Measurements from ENCODE around the gene SPNS2. TPM values are rescaled to one million over a fixed set of nuclear protein-coding genes. Genes with fewer than 3 reads are reported as not detected.

SPNS2 gene
- total RNA-seq, 5 donors from 2014 or later (not counting 1 experiment from before 2014, with no cell fraction given) = 0.30 to 0.75 (median 0.53) TPM

- H3K36me3 ChIP-seq (ENCODE audit: control insufficient read depth in 2 of 2, extremely low read depth in 1 of 2, insufficient read depth in 1 of 2, low read length in 1 of 2) = no peaks in the 10 kb centered on the region
- no peak overlapping the region for H3K4me3 Mint-ChIP-seq
- WGBS (ENCODE audit: insufficient coverage) = 88% methylated on average over 10 of the region's 17 CpGs
- CTCF ChIA-PET = no interaction called here
- no peak overlapping the region for H3K4me3 ChIP-seq (ENCODE audit: control insufficient read depth in 1 of 2, extremely low read depth in 1 of 2, low read length in 1 of 2)
- ATAC-seq (replicated peaks in 1 of 4) (no peak), DNase-seq (no peak)
- peaks cover 0 to 5% (median 1%) of the 10 kb centered on the region in 3 donors for H3K4me1 Mint-ChIP-seq
- H3K27me3 ChIP-seq (replicated peaks in 1 of 2; ENCODE audit: control insufficient read depth in 2 of 2, extremely low read depth in 1 of 2, insufficient read depth in 2 of 2, low read length in 1 of 2) = peaks cover 0 to 42% of the 10 kb centered on the region in 2 experiments
- H3K9me3 ChIP-seq = no peaks in the 10 kb centered on the region
- no peaks in the 10 kb centered on the region for H3K9me3 Mint-ChIP-seq
- peaks cover 7 to 11% of the 10 kb centered on the region in 2 donors for H3K27me3 Mint-ChIP-seq
- no peak overlapping the region for H3K27ac ChIP-seq (ENCODE audit: low read length)
- POLR2A ChIA-PET = no interaction called here
- no peak overlapping the region for H3K27ac Mint-ChIP-seq
- no peaks in the 10 kb centered on the region for H3K36me3 Mint-ChIP-seq
- H3K4me1 ChIP-seq (ENCODE audit: control insufficient read depth in 1 of 2, extremely low read depth in 1 of 2, insufficient read depth in 2 of 2, low read length in 2 of 2) = no peaks in the 10 kb centered on the region
Observed at GRCh38 chr17:4531988-4532736, 33.5 kb downstream of the SPNS2 start.

GRCh38 chr17:4532860-4533522 is 34.3 kb downstream of the SPNS2 start:
- DNase-seq = no peak
- Histone ChIP-seq H3K27me3 (replicated peaks in 1 of 2; ENCODE audit: control insufficient read depth in 2 of 2, extremely low read depth in 1 of 2, insufficient read depth in 2 of 2, low read length in 1 of 2) (peaks cover 0 to 42% of the 10 kb centered on the region in 2 experiments), H3K4me1 (ENCODE audit: control insufficient read depth in 1 of 2, extremely low read depth in 1 of 2, insufficient read depth in 2 of 2, low read length in 2 of 2) (no peaks in the 10 kb centered on the region), H3K27ac (ENCODE audit: low read length) (no peak overlapping the region), H3K36me3 (ENCODE audit: control insufficient read depth in 2 of 2, extremely low read depth in 1 of 2, insufficient read depth in 1 of 2, low read length in 1 of 2) (no peaks in the 10 kb centered on the region), H3K9me3 (no peaks in the 10 kb centered on the region), H3K4me3 (ENCODE audit: control insufficient read depth in 1 of 2, extremely low read depth in 1 of 2, low read length in 1 of 2) (no peak overlapping the region)
- peaks cover 0 to 5% (median 1%) of the 10 kb centered on the region in 3 donors for H3K4me1 Mint-ChIP-seq
- H3K27me3 Mint-ChIP-seq = peaks cover 7 to 11% of the 10 kb centered on the region in 2 donors
- no peak for ATAC-seq (replicated peaks in 1 of 4)
- no peaks in the 10 kb centered on the region for H3K9me3 Mint-ChIP-seq
- no peak overlapping the region for H3K4me3 Mint-ChIP-seq
- POLR2A ChIA-PET = no interaction called here
- H3K36me3 Mint-ChIP-seq = no peaks in the 10 kb centered on the region
- WGBS (ENCODE audit: insufficient coverage) = 89% methylated on average over 22 of the region's 33 CpGs
- H3K27ac Mint-ChIP-seq = no peak overlapping the region
- CTCF ChIA-PET = no interaction called here

- Histone ChIP-seq H3K9me3 (no peaks in the 10 kb centered on the region), H3K4me3 (ENCODE audit: control insufficient read depth in 1 of 2, extremely low read depth in 1 of 2, low read length in 1 of 2) (no peak overlapping the region), H3K27me3 (replicated peaks in 1 of 2; ENCODE audit: control insufficient read depth in 2 of 2, extremely low read depth in 1 of 2, insufficient read depth in 2 of 2, low read length in 1 of 2) (peaks cover 0 to 42% of the 10 kb centered on the region in 2 experiments), H3K27ac (ENCODE audit: low read length) (no peak overlapping the region), H3K4me1 (ENCODE audit: control insufficient read depth in 1 of 2, extremely low read depth in 1 of 2, insufficient read depth in 2 of 2, low read length in 2 of 2) (no peaks in the 10 kb centered on the region), H3K36me3 (ENCODE audit: control insufficient read depth in 2 of 2, extremely low read depth in 1 of 2, insufficient read depth in 1 of 2, low read length in 1 of 2) (peaks cover 0 to 5% of the 10 kb centered on the region in 2 donors)
- no peak overlapping the region for H3K27ac Mint-ChIP-seq
- ATAC-seq (replicated peaks in 1 of 4) (peak in 1 of 4 experiments; percentile 19), DNase-seq (no peak)
- peaks cover 0 to 5% (median 1%) of the 10 kb centered on the region in 3 donors for H3K4me1 Mint-ChIP-seq
- WGBS (ENCODE audit: insufficient coverage) = 55% methylated on average over 17 of the region's 23 CpGs
- no peaks in the 10 kb centered on the region for H3K36me3 Mint-ChIP-seq
- no peak overlapping the region for H3K4me3 Mint-ChIP-seq
- CTCF ChIA-PET = no interaction called here
- H3K9me3 Mint-ChIP-seq = no peaks in the 10 kb centered on the region
- POLR2A ChIA-PET = no interaction called here
- peaks cover 7 to 11% of the 10 kb centered on the region in 2 donors for H3K27me3 Mint-ChIP-seq
Observed at GRCh38 chr17:4533523-4534504, 35.1 kb downstream of the SPNS2 start.

DNA sequence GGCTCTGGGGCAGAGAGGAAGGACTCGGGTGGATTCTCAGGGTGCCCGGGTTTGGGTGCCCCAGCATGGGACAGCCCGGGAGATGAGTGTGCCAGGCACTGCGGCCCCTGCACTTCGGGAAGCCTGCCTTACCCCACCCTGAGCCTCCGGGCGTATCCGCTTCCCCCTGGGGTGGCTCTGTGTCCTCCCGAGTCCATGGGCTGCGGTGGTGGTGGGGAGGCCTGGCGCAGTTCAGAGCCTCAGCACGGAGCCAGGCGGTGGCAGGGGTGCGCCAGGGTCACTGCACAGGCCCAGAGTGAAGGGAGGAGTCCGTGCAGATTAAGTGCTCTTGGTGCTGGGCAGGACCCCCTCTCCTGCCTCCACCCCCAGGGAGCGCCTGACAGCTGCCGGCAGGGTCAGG is 35.8 kb downstream of the SPNS2 start:
- no peak for ATAC-seq (replicated peaks in 1 of 4)
- H3K4me1 Mint-ChIP-seq = peaks cover 0 to 5% (median 1%) of the 10 kb centered on the region in 3 donors
- ChIA-PET CTCF (interaction anchor here in 1 of 2 donors (0.6 kb wide), 1 partner anchor 524 kb away, joined by 4 read pairs; no protein-coding TSS in a partner anchor), POLR2A (no interaction called here)
- no peak overlapping the region for H3K4me3 ChIP-seq (ENCODE audit: control insufficient read depth in 1 of 2, extremely low read depth in 1 of 2, low read length in 1 of 2)
- H3K27me3 Mint-ChIP-seq = peaks cover 7 to 9% of the 10 kb centered on the region in 2 donors
- DNase-seq = no peak
- H3K4me3 Mint-ChIP-seq = no peak overlapping the region
- peaks cover 4 to 11% of the 10 kb centered on the region in 2 donors for H3K36me3 ChIP-seq (ENCODE audit: control insufficient read depth in 2 of 2, extremely low read depth in 1 of 2, insufficient read depth in 1 of 2, low read length in 1 of 2)
- H3K27ac ChIP-seq (ENCODE audit: low read length) = no peak overlapping the region
- H3K36me3 Mint-ChIP-seq = no peaks in the 10 kb centered on the region
- no peaks in the 10 kb centered on the region for H3K9me3 ChIP-seq
- peaks cover 0 to 42% of the 10 kb centered on the region in 2 experiments for H3K27me3 ChIP-seq (replicated peaks in 1 of 2; ENCODE audit: control insufficient read depth in 2 of 2, extremely low read depth in 1 of 2, insufficient read depth in 2 of 2, low read length in 1 of 2)
- WGBS (ENCODE audit: insufficient coverage) = 89% methylated on average over 12 of the region's 17 CpGs
- no peaks in the 10 kb centered on the region for H3K9me3 Mint-ChIP-seq
- no peaks in the 10 kb centered on the region for H3K4me1 ChIP-seq (ENCODE audit: control insufficient read depth in 1 of 2, extremely low read depth in 1 of 2, insufficient read depth in 2 of 2, low read length in 2 of 2)
- H3K27ac Mint-ChIP-seq = no peak overlapping the region

- no peak overlapping the region for H3K27ac Mint-ChIP-seq
- POLR2A ChIA-PET = no interaction called here
Observed at GRCh38 chr17:4534928-4535666, 36.4 kb downstream of the SPNS2 start.

More at GRCh38 chr17:4534928-4535666, 36.4 kb downstream of the SPNS2 start:
- Mint-ChIP-seq H3K4me1 (peaks cover 0 to 5% (median 1%) of the 10 kb centered on the region in 3 donors), H3K9me3 (no peaks in the 10 kb centered on the region), H3K27me3 (peaks cover 7% of the 10 kb centered on the region in 2 donors), H3K36me3 (peaks cover 4% of the 10 kb centered on the region), H3K4me3 (no peak overlapping the region)
- H3K36me3 ChIP-seq (ENCODE audit: control insufficient read depth in 2 of 2, extremely low read depth in 1 of 2, insufficient read depth in 1 of 2, low read length in 1 of 2) = peaks cover 9 to 13% of the 10 kb centered on the region in 2 donors
- WGBS (ENCODE audit: insufficient coverage) = 76% methylated on average over 19 of the region's 27 CpGs
- CTCF ChIA-PET = interaction anchor here in 1 of 2 donors (0.6 kb wide), 1 partner anchor 523 kb away, joined by 4 read pairs; no protein-coding TSS in a partner anchor
- peaks cover 0 to 42% of the 10 kb centered on the region in 2 experiments for H3K27me3 ChIP-seq (replicated peaks in 1 of 2; ENCODE audit: control insufficient read depth in 2 of 2, extremely low read depth in 1 of 2, insufficient read depth in 2 of 2, low read length in 1 of 2)
- no peak for DNase-seq
- no peaks in the 10 kb centered on the region for H3K4me1 ChIP-seq (ENCODE audit: control insufficient read depth in 1 of 2, extremely low read depth in 1 of 2, insufficient read depth in 2 of 2, low read length in 2 of 2)
- H3K27ac ChIP-seq (ENCODE audit: low read length) = no peak overlapping the region
- no peak for ATAC-seq (replicated peaks in 1 of 4)
- no peak overlapping the region for H3K4me3 ChIP-seq (ENCODE audit: control insufficient read depth in 1 of 2, extremely low read depth in 1 of 2, low read length in 1 of 2)
- H3K9me3 ChIP-seq = no peaks in the 10 kb centered on the region
